H1 (cell line): ENCODE results near the gene HOXA10. TPM values are rescaled to one million over a fixed set of nuclear protein-coding genes. Genes with fewer than 3 reads are reported as not detected.

Source experiments
- CBX8 ChIP-seq: fragments of 300-800, 300-1000 bp; sonication (generic); IDR thresholded peaks from 2 replicates; pipeline ENCODE4 v1.7.1; 2016; ENCODE audit warnings: low read depth, low read length, borderline replicate concordance
- CTBP2 ChIP-seq: IDR thresholded peaks from 2 replicates; pipeline ENCODE4 v1.7.0; 2011; ENCODE audit warnings: borderline replicate concordance, mild to moderate bottlenecking, moderate library complexity, mixed read lengths, low read length; ENCODE audit not compliant: insufficient read depth, insufficient read length
- RNF2 ChIP-seq: fragments of 200-900, 300-1000 bp; sonication (generic); IDR thresholded peaks from 2 replicates; pipeline ENCODE4 v1.7.1; 2016; ENCODE audit warnings: borderline replicate concordance, low read depth, mild to moderate bottlenecking, antibody characterized with exemption, low read length; ENCODE audit not compliant: poor library complexity, severe bottlenecking; ENCODE audit errors: missing control alignments
- polyA plus RNA-seq, 7 experiments: library from polyadenylated mRNA; depleted of rRNA in 3 of 7; stranded (reverse) in 5 of 7; unstranded in 2 of 7; fragments of >200 nt in 5 of 7; fragments of 200-250 nt in 2 of 7; gene quantifications; 1 replicate in 5 of 7; 2 replicates in 1 of 7; 4 replicates in 1 of 7; pipeline versions ENCODE4 v1.2.1 to v1.2.3, GENCODE V29; 2011 to 2013; ENCODE audit warnings: missing spikeins in 2 of 7, mixed read lengths in 2 of 7
- total RNA-seq: library from RNA; stranded (reverse); fragmentation: NEBNext Ultra II Directional; extraction: Animal tissue kit (Norgen Biotek cat#: 25700); gene quantifications from 2 replicates; pipeline ENCODE4 v1.2.1, GENCODE V29; 2021
- TF ChIP-seq, protein P1 (sequence below): IDR thresholded peaks from 2 replicates; pipeline ENCODE4 v1.6.1; 2012; ENCODE audit warnings: inconsistent platforms
- TF ChIP-seq, protein P2 (sequence below): IDR thresholded peaks from 2 replicates; pipeline ENCODE4 v1.6.1; 2012; ENCODE audit warnings: low read length, inconsistent platforms

Gene HOXA10
- total and polyA plus RNA-seq, 2 of the 8 experiments (the other 6 are each of a cell fraction or from before 2014, with no cell fraction given), result not detected

DNA sequence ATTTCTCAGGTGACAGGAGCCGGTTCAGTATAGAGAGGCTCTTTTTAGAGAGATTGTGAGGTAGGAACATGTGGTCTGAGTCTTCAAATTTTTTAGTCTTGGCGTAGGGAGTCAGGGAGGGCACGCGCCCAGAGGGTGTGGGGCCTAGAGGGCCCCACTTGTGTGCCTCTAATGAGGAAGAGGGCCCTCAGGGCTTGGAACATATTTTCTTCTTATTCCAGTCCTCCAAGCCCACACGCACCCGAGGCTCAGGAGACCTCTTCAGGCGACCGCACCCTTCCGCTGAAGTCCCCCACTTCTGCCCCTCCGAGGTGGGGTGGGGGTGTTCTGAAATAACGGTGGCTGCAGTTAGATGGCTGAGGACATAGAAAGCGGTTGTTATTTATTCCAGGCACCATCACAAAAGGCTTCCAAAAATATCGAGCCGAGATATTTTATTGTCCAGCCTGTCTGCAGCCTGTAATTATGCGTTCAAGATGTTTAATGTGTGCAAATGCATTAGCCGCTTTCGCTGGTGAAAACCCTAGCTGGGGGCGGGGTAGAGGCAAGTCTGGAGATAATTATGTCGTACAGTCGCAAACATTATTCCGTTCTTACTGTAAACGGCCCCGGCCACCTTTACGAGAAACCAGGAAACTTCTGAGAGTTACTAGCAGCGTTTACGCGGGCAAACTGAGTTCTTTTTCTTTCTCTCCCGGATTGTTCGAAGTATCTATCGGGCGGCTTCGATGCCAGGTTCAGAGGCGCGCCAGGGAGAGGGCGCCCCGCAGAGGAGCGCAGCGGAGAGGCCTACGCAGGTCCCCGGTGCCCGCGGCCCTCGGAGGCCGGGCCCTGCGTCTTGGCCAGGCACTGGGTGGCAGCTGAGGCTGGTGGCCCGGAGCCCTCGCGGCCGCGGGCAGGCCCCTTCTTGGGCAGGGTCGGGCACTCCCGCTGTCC lies 38.6 kb upstream of the HOXA10 start (continued):
- TF ChIP-seq CBX8, result peak; percentile 67; the same call in 1 of the 2 replicates
- TF ChIP-seq, protein P1, sequence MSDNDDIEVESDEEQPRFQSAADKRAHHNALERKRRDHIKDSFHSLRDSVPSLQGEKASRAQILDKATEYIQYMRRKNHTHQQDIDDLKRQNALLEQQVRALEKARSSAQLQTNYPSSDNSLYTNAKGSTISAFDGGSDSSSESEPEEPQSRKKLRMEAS, result no peak
- TF ChIP-seq, protein P2, sequence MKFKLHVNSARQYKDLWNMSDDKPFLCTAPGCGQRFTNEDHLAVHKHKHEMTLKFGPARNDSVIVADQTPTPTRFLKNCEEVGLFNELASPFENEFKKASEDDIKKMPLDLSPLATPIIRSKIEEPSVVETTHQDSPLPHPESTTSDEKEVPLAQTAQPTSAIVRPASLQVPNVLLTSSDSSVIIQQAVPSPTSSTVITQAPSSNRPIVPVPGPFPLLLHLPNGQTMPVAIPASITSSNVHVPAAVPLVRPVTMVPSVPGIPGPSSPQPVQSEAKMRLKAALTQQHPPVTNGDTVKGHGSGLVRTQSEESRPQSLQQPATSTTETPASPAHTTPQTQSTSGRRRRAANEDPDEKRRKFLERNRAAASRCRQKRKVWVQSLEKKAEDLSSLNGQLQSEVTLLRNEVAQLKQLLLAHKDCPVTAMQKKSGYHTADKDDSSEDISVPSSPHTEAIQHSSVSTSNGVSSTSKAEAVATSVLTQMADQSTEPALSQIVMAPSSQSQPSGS, result no peak
- TF ChIP-seq CTBP2, result no peak
- peak; percentile 90 for TF ChIP-seq RNF2
